Measurements from ENCODE around the gene DRD3. TPM values are rescaled to one million over a fixed set of nuclear protein-coding genes. Genes with fewer than 3 reads are reported as not detected.

Gene DRD3
- total and polyA plus RNA-seq, 8 donors = not detected

- Histone ChIP-seq H3K27me3 (no peaks in the 10 kb centered on the region), H3K4me1 (no peaks in the 10 kb centered on the region), H3K36me3 (no peaks in the 10 kb centered on the region), H3K4me3 (no peak overlapping the region), H3K9me3 (no peaks in the 10 kb centered on the region), H3K27ac (no peak overlapping the region)
- intact Hi-C loops (cut with DNase I) = no loop called here
- ATAC-seq = no peak
- no peak for DNase-seq
- WGBS, 2 donors = 75 to 81% methylated on average over 9 of the region's 9 CpGs
- no peak for TF ChIP-seq CTCF (IDR thresholded peaks at IDR 0.05)
- FAIRE-seq = no peak
These were observed 42.5 kb upstream of the DRD3 start for GRCh38 chr3:114221165-114221880.

DNA sequence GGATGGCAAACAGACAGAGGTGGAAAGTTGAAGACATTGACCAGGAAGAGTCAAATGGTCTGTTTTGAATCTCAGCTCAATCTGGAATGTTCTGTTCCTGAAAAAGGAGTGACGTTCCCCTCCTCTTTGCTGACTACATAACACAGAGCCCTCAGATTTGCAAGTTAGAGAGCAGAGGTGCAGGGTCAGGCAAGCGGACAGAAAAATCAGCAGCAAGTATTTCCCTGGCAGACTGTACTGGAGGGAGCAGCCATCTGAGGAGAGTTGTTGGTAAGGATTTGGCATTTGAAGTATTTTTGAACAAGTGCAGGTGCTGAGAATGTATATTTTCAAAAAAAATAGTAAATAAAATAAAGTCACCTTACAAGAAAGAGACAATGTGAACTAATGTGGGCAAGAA lies 40.9 kb upstream of the DRD3 start:
- no peaks in the 10 kb centered on the region for H3K27me3 ChIP-seq
- 56 to 58% methylated on average over 2 of the region's 2 CpGs for WGBS, 2 donors
- intact Hi-C loops (cut with DNase I) = no loop called here
- no peak for DNase-seq
- TF ChIP-seq CTCF (IDR thresholded peaks at IDR 0.05) = no peak
- no peak for ATAC-seq
- no peak overlapping the region for H3K27ac ChIP-seq
- H3K9me3 ChIP-seq = no peaks in the 10 kb centered on the region
- no peak overlapping the region for H3K4me3 ChIP-seq
- FAIRE-seq = no peak
- no peaks in the 10 kb centered on the region for H3K4me1 ChIP-seq
- no peaks in the 10 kb centered on the region for H3K36me3 ChIP-seq

DNA sequence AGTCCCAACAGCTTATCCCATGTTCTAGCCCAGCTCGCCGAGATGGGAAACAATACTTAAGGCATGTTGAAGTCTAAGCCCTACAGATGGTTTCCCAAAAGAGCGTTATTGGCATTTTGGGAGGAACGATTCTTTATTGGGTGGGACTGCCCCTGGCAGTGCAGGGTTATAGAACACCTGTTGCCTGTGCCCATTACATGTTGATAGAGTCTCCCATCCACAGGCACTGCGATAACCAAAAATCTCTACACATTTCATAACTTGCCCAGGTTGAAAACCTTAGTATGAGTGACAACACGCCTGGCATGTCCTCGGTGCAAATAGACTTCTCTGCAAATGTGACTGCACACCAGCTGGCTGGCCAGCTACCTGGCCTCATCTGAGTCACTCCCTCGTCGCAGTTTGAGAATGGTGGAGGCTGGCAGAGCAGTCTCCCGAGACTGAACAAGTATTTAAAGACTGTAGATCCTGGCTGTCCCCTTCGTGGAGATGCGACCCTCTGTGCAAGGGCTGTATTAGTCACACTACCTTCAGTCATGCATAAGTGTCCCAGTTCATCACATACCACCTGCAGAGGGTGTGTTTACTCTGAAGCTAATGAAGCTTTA lies 39.8 kb upstream of the DRD3 start:
- FAIRE-seq = no peak
- no peak overlapping the region for H3K4me3 ChIP-seq
- no peaks in the 10 kb centered on the region for H3K36me3 ChIP-seq
- H3K9me3 ChIP-seq = no peaks in the 10 kb centered on the region
- no peak overlapping the region for H3K27ac ChIP-seq
- no peaks in the 10 kb centered on the region for H3K4me1 ChIP-seq
- no peaks in the 10 kb centered on the region for H3K27me3 ChIP-seq
- 70 to 79% methylated on average over 12 of the region's 12 CpGs for WGBS, 2 donors
- intact Hi-C loops (cut with DNase I) = no loop called here
- no peak for ATAC-seq
- no peak for TF ChIP-seq CTCF (IDR thresholded peaks at IDR 0.05)
- DNase-seq = no peak

- no peak for ATAC-seq
- 80 to 89% methylated on average over 3 of the region's 3 CpGs for WGBS, 2 donors
- Histone ChIP-seq H3K27ac (no peak overlapping the region), H3K4me1 (no peaks in the 10 kb centered on the region), H3K9me3 (no peaks in the 10 kb centered on the region), H3K4me3 (no peak overlapping the region), H3K27me3 (no peaks in the 10 kb centered on the region), H3K36me3 (no peaks in the 10 kb centered on the region)
- FAIRE-seq = no peak
- no peak for TF ChIP-seq CTCF (IDR thresholded peaks at IDR 0.05)
- intact Hi-C loops (cut with DNase I) = no loop called here
- no peak for DNase-seq
These were observed 39.2 kb upstream of the DRD3 start for GRCh38 chr3:114218006-114218405.

- Histone ChIP-seq H3K27ac (no peak overlapping the region), H3K4me3 (no peak overlapping the region), H3K9me3 (no peaks in the 10 kb centered on the region), H3K27me3 (no peaks in the 10 kb centered on the region), H3K4me1 (no peaks in the 10 kb centered on the region), H3K36me3 (no peaks in the 10 kb centered on the region)
- no peak for TF ChIP-seq CTCF (IDR thresholded peaks at IDR 0.05)
- intact Hi-C loops (cut with DNase I) = no loop called here
- DNase-seq = no peak
- no peak for FAIRE-seq
- ATAC-seq = no peak
These were observed 38.4 kb upstream of the DRD3 start for GRCh38 chr3:114217266-114217665.
